ENCODE results near the gene DZIP1. TPM values are rescaled to one million over a fixed set of nuclear protein-coding genes. Genes with fewer than 3 reads are reported as not detected.

DZIP1 gene
- total RNA-seq, 1 experiment from 2014 or later: 33.6 TPM

DNA sequence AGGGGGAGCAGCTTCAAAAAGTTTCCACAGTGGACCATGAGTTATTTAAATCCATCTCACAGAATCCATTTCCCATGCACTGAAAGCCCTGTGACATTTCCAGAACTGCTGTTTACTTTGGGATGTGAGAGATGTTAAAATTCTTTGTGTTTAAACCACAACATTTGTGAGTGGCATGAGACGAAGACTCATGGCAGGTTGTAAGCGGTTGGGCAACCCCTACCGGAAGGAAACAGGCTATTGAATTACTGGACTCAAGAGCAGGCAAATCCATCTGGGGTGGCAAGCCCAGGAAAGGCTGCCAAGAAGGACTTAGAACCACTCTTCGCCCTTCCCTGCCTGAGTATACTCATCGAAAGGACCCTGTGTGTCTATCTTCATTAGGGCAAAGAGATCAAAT, 114.3 kb downstream of the DZIP1 start:
- Histone ChIP-seq H3K4me2 (ENCODE audit: insufficient read depth, insufficient read length, low read length) (no peak overlapping the region), H3K56ac (ENCODE audit: insufficient read length, low read depth, low read length) (no peak overlapping the region)

More for the DNA sequence above, 114.3 kb downstream of the DZIP1 start:
- DNase-seq: no peak
- Histone ChIP-seq H2BK5ac (ENCODE audit: insufficient read length, low read length) (no peak overlapping the region), H3K9me3 (ENCODE audit: control insufficient read depth, low read depth, low read length) (no peaks in the 10 kb centered on the region), H2AFZ (ENCODE audit: low read length) (no peak overlapping the region), H4K8ac (replicated peaks; ENCODE audit: insufficient read length, low read depth, low read length) (no peak overlapping the region), H2BK20ac (ENCODE audit: low read depth, low read length, poor library complexity, severe bottlenecking) (no peak overlapping the region), H2BK15ac (ENCODE audit: low read depth, low read length) (no peak overlapping the region), H3K79me2 (ENCODE audit: insufficient read depth, low read length) (no peaks in the 10 kb centered on the region), H2AK5ac (ENCODE audit: insufficient read length, low read length) (no peak overlapping the region), H3K79me1 (ENCODE audit: insufficient read depth, low read depth, low read length, poor library complexity, severe bottlenecking) (no peaks in the 10 kb centered on the region), H3K27me3 (ENCODE audit: insufficient read depth, low read length) (no peaks in the 10 kb centered on the region), H4K91ac (ENCODE audit: insufficient read length, low read depth, low read length) (no peak overlapping the region), H4K5ac (ENCODE audit: insufficient read length, low read depth, low read length) (no peak overlapping the region), H4K20me1 (ENCODE audit: control insufficient read depth, insufficient read depth, insufficient read length) (no peaks in the 10 kb centered on the region), H3K4me1 (ENCODE audit: insufficient read depth, low read length) (no peaks in the 10 kb centered on the region), H3K23me2 (ENCODE audit: insufficient read length, low read depth, low read length, poor library complexity, severe bottlenecking) (no peaks in the 10 kb centered on the region), H3K27ac (ENCODE audit: insufficient read length, low read depth, low read length) (no peak overlapping the region), H3K23ac (ENCODE audit: insufficient read length, low read depth, low read length) (no peak overlapping the region), H3T11ph (ENCODE audit: low read length) (no peak overlapping the region), H2BK120ac (ENCODE audit: low read depth, low read length, poor library complexity, severe bottlenecking) (no peak overlapping the region), H2BK12ac (ENCODE audit: insufficient read length, low read depth, low read length) (no peak overlapping the region), H3K4ac (ENCODE audit: low read depth, low read length) (no peak overlapping the region), H3K18ac (ENCODE audit: insufficient read length, low read depth, low read length) (no peak overlapping the region), H3K9ac (ENCODE audit: extremely low read depth, insufficient read length, low read length) (no peak overlapping the region), H3K14ac (ENCODE audit: insufficient read depth, low read length) (no peak overlapping the region)
- TF ChIP-seq, protein P1, sequence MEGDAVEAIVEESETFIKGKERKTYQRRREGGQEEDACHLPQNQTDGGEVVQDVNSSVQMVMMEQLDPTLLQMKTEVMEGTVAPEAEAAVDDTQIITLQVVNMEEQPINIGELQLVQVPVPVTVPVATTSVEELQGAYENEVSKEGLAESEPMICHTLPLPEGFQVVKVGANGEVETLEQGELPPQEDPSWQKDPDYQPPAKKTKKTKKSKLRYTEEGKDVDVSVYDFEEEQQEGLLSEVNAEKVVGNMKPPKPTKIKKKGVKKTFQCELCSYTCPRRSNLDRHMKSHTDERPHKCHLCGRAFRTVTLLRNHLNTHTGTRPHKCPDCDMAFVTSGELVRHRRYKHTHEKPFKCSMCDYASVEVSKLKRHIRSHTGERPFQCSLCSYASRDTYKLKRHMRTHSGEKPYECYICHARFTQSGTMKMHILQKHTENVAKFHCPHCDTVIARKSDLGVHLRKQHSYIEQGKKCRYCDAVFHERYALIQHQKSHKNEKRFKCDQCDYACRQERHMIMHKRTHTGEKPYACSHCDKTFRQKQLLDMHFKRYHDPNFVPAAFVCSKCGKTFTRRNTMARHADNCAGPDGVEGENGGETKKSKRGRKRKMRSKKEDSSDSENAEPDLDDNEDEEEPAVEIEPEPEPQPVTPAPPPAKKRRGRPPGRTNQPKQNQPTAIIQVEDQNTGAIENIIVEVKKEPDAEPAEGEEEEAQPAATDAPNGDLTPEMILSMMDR (conservative IDR thresholded peaks at IDR 0.05): no peak
- Mint-ChIP-seq H3K4me3 (no peak overlapping the region), H3K27ac (no peak overlapping the region), H3K36me3 (ENCODE audit: insufficient read depth in 1 of 3, low read depth in 3 of 3) (no peaks in the 10 kb centered on the region), H3K4me1 (peaks cover 10 to 14% of the 10 kb centered on the region in 2 experiments), H3K9me3 (no peaks in the 10 kb centered on the region), H3K27me3 (ENCODE audit: low read depth) (no peaks in the 10 kb centered on the region)
- no CpG with 5 or more reads among the region's 5 CpGs for WGBS (ENCODE audit: extremely low coverage, insufficient read length, low lambda C conversion rate)

Other genes with a start within 250 kb of the DZIP1 start
- 20.7 and 20.9 TPM in 2 replicates for gene CLDN10, start 92.0 kb downstream of the DZIP1 start, total RNA-seq (2021)
- 21.2 and 21.5 TPM in 2 replicates for gene DNAJC3, start 32.4 kb upstream of the DZIP1 start, total RNA-seq (2021)